HTERT RPE-1 (cell line): ENCODE measurements around the gene TENM4.

Experiments
- in situ Hi-C: fragments of 300-500 bp; cut with MboI; formaldehyde crosslinking; loops from 4 replicates; pipeline ENCODE4 v1.14.3; 2020; ENCODE audit warnings: low sequenced_read_pairs

TENM4 gene

GRCh38 chr11:79044201-79044600, 396.6 kb downstream of the TENM4 start:
- in situ Hi-C loops: no loop called here

DNA sequence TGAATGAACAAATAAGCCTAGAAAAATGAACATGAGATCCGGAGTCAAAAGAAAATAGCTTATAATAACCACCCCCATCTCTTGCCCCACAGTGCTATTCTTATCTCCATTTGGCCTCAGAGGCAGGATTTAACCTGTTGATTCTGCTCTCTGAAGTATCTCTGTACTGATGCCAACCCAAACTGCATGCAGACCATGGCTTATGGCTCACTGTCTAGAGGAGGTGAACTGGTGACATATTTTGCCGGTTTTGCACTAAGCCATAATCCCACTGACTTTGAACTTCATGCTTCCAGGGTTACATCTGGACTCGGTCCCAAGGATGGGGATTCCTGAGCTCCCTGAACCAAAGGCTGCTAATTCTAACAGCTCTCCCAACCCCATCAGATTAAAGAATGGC, 397.1 kb downstream of the TENM4 start:
- in situ Hi-C loops: no loop called here

- in situ Hi-C loops: no loop called here
Observed at GRCh38 chr11:79042824-79043223, 398.0 kb downstream of the TENM4 start.

DNA sequence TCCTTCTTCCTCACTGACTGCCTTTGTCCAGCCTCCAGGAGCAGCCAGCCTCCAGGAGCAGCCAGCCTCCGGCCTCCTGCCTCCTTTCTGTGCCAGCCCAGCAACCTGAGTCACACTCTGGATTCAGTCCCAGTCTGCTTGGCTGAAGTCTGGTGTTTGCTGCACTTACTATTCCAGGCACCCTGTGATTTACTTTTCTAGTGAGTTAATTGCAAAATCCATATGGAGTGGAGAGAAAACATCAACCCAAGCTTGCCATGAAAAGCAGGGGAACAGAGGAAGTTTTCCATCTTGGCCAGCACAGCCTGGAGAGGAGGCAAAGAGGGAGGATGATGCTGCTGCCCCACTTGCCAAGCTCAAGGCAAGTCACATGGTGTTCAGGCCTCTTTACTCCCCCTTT, 400.5 kb downstream of the TENM4 start:
- in situ Hi-C loops: no loop called here

GRCh38 chr11:79039122-79039521, 401.7 kb downstream of the TENM4 start:
- in situ Hi-C loops: no loop called here

GRCh38 chr11:79035881-79036280, 404.9 kb downstream of the TENM4 start:
- in situ Hi-C loops: no loop called here

GRCh38 chr11:79033833-79034232, 407.0 kb downstream of the TENM4 start:
- in situ Hi-C loops: no loop called here

GRCh38 chr11:79030448-79030847, 410.4 kb downstream of the TENM4 start:
- in situ Hi-C loops: no loop called here

GRCh38 chr11:79028225-79028624, 412.6 kb downstream of the TENM4 start:
- in situ Hi-C loops: no loop called here

DNA sequence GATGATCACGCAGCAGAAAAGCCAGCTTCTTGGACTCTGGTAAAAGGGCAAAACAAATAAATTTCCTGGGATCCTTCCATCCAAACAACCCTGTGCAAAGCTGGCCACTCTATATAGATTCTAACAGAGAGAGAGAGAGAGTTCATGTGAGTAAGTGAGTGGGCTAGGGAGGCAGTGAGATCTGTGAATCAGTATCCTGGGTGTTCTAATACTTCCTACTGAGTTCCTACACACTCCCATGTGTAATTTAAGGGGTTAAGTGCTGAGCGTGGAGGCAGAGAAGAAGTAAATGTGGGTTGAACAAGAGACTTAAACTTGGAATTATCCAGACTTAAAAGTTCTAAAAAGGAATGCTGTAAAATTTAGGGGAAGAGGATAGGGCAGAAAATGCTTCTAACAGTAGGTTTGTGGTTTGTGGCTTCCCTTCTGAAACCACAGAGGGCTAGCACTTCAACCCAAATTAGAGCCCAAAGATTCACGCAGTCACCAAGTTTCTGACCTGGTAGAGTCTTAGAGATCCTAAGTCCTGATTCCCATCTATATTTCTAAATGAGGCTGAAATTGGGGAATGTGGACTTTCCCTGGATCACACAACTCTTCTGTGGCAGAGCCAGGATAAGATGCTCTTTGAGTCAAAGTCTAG, 413.9 kb downstream of the TENM4 start:
- in situ Hi-C loops: no loop called here

GRCh38 chr11:79025622-79026021, 415.2 kb downstream of the TENM4 start:
- in situ Hi-C loops: no loop called here

DNA sequence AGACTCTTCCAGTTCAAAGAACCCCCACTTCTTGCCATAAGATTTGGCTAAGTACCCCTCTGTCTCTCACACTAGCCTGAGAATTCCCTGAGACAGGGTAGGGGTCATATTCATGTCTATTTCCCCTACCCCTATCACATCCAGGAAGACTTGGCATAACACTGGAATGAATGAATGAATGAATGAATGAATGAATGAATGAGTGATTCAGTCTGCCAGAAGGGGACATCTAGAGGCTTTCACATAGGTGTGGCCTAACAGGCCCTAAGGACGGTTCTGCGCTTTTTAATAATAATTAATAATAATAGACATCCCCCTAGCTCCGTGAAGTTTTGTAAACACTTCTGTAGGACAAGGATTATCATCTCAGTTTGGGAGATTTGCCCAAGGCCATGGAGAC, 415.7 kb downstream of the TENM4 start:
- in situ Hi-C loops: no loop called here

GRCh38 chr11:79022265-79022664, 418.6 kb downstream of the TENM4 start:
- in situ Hi-C loops: no loop called here

- in situ Hi-C loops: no loop called here
Observed at GRCh38 chr11:79021601-79022000, 419.2 kb downstream of the TENM4 start.

- in situ Hi-C loops: no loop called here
Observed at GRCh38 chr11:79019975-79020374, 420.9 kb downstream of the TENM4 start.

DNA sequence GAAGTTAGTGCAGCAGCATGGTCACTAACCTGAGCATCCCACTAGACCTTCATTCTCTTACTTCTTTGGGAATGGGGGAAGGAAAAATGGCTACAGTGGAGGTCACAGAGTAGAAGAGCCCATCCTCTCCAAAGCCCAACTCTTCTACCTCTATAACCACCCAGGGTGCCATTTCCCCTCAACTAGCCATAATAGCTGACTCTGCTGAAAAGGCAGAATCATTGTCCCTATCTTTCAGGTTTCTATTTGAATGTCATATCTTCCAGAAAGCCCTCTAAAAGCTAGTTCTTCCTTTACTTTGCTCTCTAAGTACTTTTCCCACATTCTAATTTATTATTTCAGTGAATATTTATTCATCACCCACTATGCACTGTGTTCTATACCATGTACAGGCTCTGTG, 421.6 kb downstream of the TENM4 start:
- in situ Hi-C loops: no loop called here

DNA sequence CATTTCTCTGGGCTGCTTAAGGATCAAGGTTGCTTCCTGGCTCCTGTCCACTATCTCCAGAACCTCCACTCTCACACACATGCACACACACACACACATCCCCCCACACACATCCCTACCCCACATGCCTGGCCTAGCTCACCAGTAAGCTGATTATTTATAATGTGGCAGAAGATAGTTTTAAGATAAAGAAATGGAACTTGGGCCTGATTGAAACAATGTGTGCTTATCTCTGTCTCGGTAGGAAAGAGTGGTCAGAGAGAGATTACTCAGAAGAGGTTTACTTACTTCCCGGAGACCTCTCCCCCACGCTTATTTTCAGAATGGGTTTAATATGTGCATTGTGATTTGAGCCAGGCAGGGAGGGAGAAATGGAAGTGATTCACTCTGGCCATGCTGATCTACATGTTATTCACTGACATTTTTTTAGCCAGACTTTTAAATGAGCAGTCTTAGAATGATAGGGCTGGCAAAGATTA, 422.4 kb downstream of the TENM4 start:
- in situ Hi-C loops: no loop called here

DNA sequence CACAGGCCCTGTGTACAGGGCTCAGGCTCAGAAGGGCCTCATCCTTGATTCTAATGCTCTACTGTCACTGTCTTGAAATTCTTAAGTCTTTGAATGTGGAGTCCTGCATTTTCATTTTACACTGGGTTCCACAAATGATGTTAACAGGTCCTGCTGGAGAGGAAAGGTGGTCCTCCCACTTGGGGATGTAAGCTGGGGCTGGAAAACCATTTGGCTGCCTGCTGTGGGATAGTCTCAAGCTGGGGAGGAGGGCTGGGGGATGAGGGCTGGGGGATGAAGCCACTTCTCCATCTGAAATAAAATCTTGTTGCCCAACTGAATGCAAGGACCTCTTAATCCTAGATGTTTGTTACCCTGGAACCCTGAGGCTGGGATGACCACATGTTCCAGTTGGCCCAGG, 423.0 kb downstream of the TENM4 start:
- in situ Hi-C loops: no loop called here

- in situ Hi-C loops: no loop called here
Observed at GRCh38 chr11:79013509-79013908, 427.3 kb downstream of the TENM4 start.

DNA sequence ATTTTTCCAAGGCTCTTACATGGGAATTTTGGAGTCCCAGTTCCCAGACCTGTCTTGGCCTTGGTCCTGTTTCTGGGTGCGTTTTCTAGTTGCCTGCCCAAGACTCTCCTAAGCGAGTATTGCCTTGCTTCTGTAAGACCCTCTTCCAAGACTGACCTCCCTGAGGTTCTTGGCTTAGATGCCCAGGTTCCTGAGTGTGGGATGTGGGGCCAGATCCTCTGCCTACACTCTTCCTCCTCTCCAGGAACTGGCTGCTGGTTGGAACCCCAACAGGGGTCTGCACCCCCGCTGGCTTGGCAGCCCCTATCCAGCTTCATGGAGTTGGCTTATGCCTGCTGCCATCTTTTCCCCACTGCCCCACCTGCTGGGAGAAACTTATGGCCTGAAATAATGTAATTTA, 429.5 kb downstream of the TENM4 start:
- in situ Hi-C loops: no loop called here

- in situ Hi-C loops: no loop called here
Observed at GRCh38 chr11:79007771-79008402, 432.9 kb downstream of the TENM4 start.

DNA sequence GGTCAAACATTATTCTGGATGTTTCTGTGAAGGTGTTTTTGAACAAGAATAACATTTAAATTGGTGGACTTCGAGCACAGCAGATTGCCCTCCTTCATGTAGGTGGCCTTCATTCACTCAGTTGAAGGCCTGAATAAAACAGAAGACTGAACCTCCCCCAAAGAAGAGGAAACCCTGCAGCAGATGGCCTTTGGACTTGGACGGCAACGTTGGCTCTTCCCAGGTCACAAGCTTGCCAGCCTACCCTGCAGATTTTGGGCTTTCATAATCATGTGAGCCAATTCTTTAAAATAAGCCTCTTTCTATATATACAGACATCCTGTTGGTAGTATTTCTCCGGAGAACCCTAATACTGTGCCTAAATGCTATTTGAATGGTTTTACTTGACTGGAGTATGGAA, 434.0 kb downstream of the TENM4 start:
- in situ Hi-C loops: no loop called here

DNA sequence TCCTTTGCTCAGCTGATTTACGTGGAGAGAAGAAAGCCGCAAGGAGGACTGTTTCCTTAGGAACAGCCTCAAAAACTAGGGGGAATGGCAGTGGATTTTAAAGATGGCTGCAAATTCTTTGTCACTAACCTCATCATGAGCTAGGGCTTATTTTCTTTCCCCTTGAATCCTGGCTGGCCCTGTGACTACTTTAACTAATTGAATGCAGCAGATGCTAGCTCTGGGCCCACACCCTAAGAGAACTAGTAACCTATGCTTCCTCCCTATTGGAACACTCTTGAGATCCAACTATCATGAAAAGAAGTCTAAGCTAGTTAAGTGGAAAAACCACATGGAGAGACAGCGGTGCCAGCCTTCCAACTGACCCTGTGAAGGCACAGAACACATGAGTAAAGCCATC, 444.8 kb downstream of the TENM4 start:
- in situ Hi-C loops: no loop called here
